Stimulated activated CD8-positive, alpha-beta memory T cell treated with anti-CD3 and anti-CD28 coated beads, Interleukin-7, amount 100 ng/mL, for 4 hours (primary cell): ENCODE measurements around the gene DDHD1.
"Not testable (repeated sequence)": the region's sequence is repeated elsewhere in the genome, so short reads cannot be mapped to it uniquely, and the experiment has no call there.

Experiments used
- DNase-seq, 2 donors: peaks; one replicate each; pipeline ENCODE4 v3.0.0-alpha.2; 2020; ENCODE audit warnings: low read depth in 2 of 2

The DDHD1 gene

GRCh38 chr14:53108292-53109104 is 44.6 kb downstream of the DDHD1 start:
- DNase-seq: no peak

- no peak for DNase-seq
Observed at GRCh38 chr14:53106768-53107167, 46.4 kb downstream of the DDHD1 start.

- DNase-seq: no peak
Observed at GRCh38 chr14:53103636-53104340, 49.3 kb downstream of the DDHD1 start.

- no peak for DNase-seq
Observed at GRCh38 chr14:53093206-53093605, 59.9 kb downstream of the DDHD1 start.

GRCh38 chr14:53090853-53091252 is 62.3 kb downstream of the DDHD1 start:
- no peak for DNase-seq

GRCh38 chr14:53084954-53085353 is 68.2 kb downstream of the DDHD1 start:
- DNase-seq: not testable (repeated sequence)

- DNase-seq: no peak
Observed at GRCh38 chr14:53064475-53064874, 88.6 kb downstream of the DDHD1 start.

GRCh38 chr14:53062856-53063255 is 90.3 kb downstream of the DDHD1 start:
- DNase-seq: no peak

- no peak for DNase-seq
Observed at GRCh38 chr14:53060046-53060445, 93.1 kb downstream of the DDHD1 start.

GRCh38 chr14:53055003-53055402 is 98.1 kb downstream of the DDHD1 start:
- DNase-seq: no peak

GRCh38 chr14:53054457-53054856 is 98.7 kb downstream of the DDHD1 start:
- no peak for DNase-seq

GRCh38 chr14:53048631-53049030 is 104.5 kb downstream of the DDHD1 start:
- DNase-seq: no peak

- DNase-seq: no peak
Observed at GRCh38 chr14:53047307-53048069, 105.6 kb downstream of the DDHD1 start.

- no peak for DNase-seq
Observed at GRCh38 chr14:53044486-53044885, 108.6 kb downstream of the DDHD1 start.

- DNase-seq: no peak
Observed at GRCh38 chr14:53043027-53043581, 110.0 kb downstream of the DDHD1 start.

GRCh38 chr14:53042480-53042879 is 110.6 kb downstream of the DDHD1 start:
- DNase-seq: no peak

GRCh38 chr14:53041067-53041466 is 112.1 kb downstream of the DDHD1 start:
- no peak for DNase-seq

- no peak for DNase-seq
Observed at GRCh38 chr14:53038629-53039028, 114.5 kb downstream of the DDHD1 start.

GRCh38 chr14:53037016-53037415 is 116.1 kb downstream of the DDHD1 start:
- no peak for DNase-seq

GRCh38 chr14:53035336-53036210 is 117.5 kb downstream of the DDHD1 start:
- no peak for DNase-seq

- DNase-seq: no peak
Observed at GRCh38 chr14:53034688-53035230, 118.4 kb downstream of the DDHD1 start.
